Esophagus squamous epithelium (tissue), 5 donors: Measurements from ENCODE around the gene ZNF142. TPM values are rescaled to one million over a fixed set of nuclear protein-coding genes. Genes with fewer than 3 reads are reported as not detected.
A peak's percentile ranks its signal among the peaks of the same experiment; 100 is the strongest.

Source experiments
- DNase-seq: peaks from one replicate; lab custom pipeline; 2025; lab: John Stamatoyannopoulos, UW
- H3K27ac ChIP-seq, 4 donors: fragments of 200-600 bp; sonication (generic); one replicate each; pipeline ENCODE4 v1.5.1; 2016 to 2019; ENCODE audit warnings: mild to moderate bottlenecking in 1 of 4
- H3K27me3 ChIP-seq, 4 donors: fragments of 200-600 bp; sonication (generic); 1 replicate in 3 of 4; 2 replicates in 1 of 4; pipeline versions ENCODE4 v1.5.1 to v1.6.0; 2017 to 2021; ENCODE audit warnings: antibody characterized with exemption in 1 of 4
- H3K36me3 ChIP-seq, 3 donors: fragments of 200-600 bp; sonication (generic); one replicate each; pipeline ENCODE4 v1.5.1; 2016 to 2019
- H3K4me1 ChIP-seq, 3 donors: fragments of 200-600 bp; sonication (generic); one replicate each; pipeline ENCODE4 v1.5.1; 2017 to 2019
- H3K4me3 ChIP-seq, 4 donors: fragments of 200-600 bp; sonication (generic); 1 replicate in 3 of 4; 2 replicates in 1 of 4; pipeline ENCODE4 v1.5.1; 2016 to 2019; ENCODE audit warnings: mild to moderate bottlenecking in 2 of 4, moderate library complexity in 1 of 4
- H3K9me3 ChIP-seq, 3 donors: fragments of 200-600 bp; sonication (generic); one replicate each; pipeline ENCODE4 v1.5.1; 2016 to 2019
- POLR2A ChIP-seq, 4 donors: fragments of 450-650 bp; IDR thresholded peaks; one replicate each; pipeline ENCODE4 v1.6.1; 2017; ENCODE audit warnings: antibody characterized with exemption in 4 of 4, mild to moderate bottlenecking in 4 of 4, moderate library complexity in 3 of 4
- WGBS, 2 donors: methylation state at CpG; one replicate each; pipeline ENCODE4 v1.1.5; 2018; 5-methylcytosine and 5-hydroxymethylcytosine counted together
- intact Hi-C: fragments of 100-400 bp; cut with DNase I; formaldehyde crosslinking; loops from one replicate; pipeline ENCODE4 v1.15.0; 2022
- small RNA-seq, 4 donors: library from RNA; depleted of rRNA; stranded (forward); fragments of <200 nt; gene quantifications; one replicate each; pipeline ENCODE3, GENCODE V24; 2016
- total RNA-seq, 4 donors: library from RNA; depleted of rRNA; stranded (reverse); fragments of >200 nt; gene quantifications; one replicate each; pipeline ENCODE4 v1.1.0, GENCODE V29; 2016
- TF ChIP-seq, protein P1 (sequence below), 6 experiments: fragments of 450-650 bp in 4 of 6; fragments of 200-600 bp in 2 of 6; sonication (generic) in 2 of 6; IDR thresholded peaks; one replicate each; pipeline ENCODE4 v1.5.1; 2016 to 2019; ENCODE audit warnings: antibody characterized with exemption in 6 of 6, mild to moderate bottlenecking in 4 of 6, moderate library complexity in 4 of 6
- donor health status: DM: yes; HTN: yes; CAD: no.

The ZNF142 gene
- total RNA-seq, 4 donors from 2014 or later, result 10.8 to 23.1 (median 20.0) TPM

DNA sequence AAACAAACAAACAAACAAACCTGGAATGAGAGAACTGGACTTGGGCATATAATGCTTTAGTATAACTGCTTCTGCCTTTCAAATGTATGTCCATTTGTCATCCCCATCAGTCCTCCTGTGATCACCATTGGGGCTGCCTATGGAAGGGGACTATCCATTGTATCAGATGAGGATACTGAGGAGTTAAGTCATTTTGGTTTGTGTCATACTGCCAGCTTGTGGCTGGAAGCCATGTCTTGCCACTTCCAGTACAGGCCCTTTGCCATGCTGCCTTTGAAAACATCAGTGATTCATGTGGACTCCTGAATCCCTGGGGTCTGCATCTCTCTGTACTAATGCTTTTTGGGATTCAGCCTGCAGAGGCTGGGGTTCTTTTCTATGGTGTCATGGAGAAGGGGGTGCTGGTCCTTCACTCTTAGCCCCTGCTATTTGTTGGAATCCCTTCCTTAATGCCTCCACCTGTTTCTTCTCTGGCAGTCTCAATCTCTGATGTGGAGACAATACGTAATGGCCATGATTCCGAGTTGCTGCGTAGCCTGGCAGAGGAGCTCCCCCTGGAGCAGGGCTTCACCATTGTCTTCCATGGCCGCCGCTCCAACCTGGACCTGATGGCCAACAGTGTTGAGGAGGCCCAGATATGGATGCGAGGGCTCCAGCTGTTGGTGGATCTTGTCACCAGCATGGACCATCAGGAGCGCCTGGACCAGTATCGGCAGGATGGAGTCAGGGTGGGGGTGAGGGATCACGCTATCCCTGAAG is 41.1 kb downstream of the ZNF142 start:
- Histone ChIP-seq H3K27me3 (no peaks in the 10 kb centered on the region), H3K4me3 (no peak overlapping the region), H3K4me1 (no peaks in the 10 kb centered on the region), H3K27ac (no peak overlapping the region), H3K36me3 (peaks cover 0 to 8% (median 0%) of the 10 kb centered on the region in 3 donors), H3K9me3 (no peaks in the 10 kb centered on the region)
- no peak for DNase-seq
- intact Hi-C loops, result no loop called here
- TF ChIP-seq POLR2A (IDR thresholded peaks at IDR 0.05), result no peak
- TF ChIP-seq, protein P1, sequence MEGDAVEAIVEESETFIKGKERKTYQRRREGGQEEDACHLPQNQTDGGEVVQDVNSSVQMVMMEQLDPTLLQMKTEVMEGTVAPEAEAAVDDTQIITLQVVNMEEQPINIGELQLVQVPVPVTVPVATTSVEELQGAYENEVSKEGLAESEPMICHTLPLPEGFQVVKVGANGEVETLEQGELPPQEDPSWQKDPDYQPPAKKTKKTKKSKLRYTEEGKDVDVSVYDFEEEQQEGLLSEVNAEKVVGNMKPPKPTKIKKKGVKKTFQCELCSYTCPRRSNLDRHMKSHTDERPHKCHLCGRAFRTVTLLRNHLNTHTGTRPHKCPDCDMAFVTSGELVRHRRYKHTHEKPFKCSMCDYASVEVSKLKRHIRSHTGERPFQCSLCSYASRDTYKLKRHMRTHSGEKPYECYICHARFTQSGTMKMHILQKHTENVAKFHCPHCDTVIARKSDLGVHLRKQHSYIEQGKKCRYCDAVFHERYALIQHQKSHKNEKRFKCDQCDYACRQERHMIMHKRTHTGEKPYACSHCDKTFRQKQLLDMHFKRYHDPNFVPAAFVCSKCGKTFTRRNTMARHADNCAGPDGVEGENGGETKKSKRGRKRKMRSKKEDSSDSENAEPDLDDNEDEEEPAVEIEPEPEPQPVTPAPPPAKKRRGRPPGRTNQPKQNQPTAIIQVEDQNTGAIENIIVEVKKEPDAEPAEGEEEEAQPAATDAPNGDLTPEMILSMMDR (IDR thresholded peaks at IDR 0.05), result no peak
- WGBS, 2 donors, result 93 to 94% methylated on average over 4 to 7 of the region's 9 CpGs

DNA sequence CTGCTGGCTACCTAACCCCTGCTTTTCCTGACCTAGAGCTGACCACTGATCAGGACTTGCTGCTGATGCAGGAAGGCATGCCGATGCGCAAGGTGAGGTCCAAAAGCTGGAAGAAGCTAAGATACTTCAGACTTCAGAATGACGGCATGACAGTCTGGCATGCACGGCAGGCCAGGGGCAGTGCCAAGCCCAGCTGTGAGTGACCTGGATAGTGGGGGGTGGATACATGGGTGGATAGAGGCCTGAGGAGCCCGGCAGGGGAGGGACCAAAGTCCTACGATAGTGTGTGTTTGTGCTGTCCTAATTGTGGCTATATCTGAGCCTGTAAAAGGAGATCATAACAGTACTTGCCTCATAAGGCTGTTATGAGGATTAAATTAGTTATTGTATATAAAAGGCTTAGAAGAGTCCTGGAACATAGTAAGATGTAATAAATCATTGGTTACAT is 43.5 kb downstream of the ZNF142 start:
- WGBS, 2 donors, result 47 to 65% methylated on average over 2 to 4 of the region's 6 CpGs
- Histone ChIP-seq H3K27ac (peak overlapping the region in 3 of 4 donors; percentile 65 to 81 (median 76)), H3K4me1 (peaks cover 0 to 5% (median 0%) of the 10 kb centered on the region in 3 donors), H3K9me3 (no peaks in the 10 kb centered on the region), H3K27me3 (no peaks in the 10 kb centered on the region), H3K36me3 (peaks cover 0 to 8% (median 0%) of the 10 kb centered on the region in 3 donors), H3K4me3 (no peak overlapping the region)
- TF ChIP-seq, protein P1 (IDR thresholded peaks at IDR 0.05), result no peak
- TF ChIP-seq POLR2A (IDR thresholded peaks at IDR 0.05), result no peak
- intact Hi-C loops, result no loop called here
- DNase-seq, result no peak

DNA sequence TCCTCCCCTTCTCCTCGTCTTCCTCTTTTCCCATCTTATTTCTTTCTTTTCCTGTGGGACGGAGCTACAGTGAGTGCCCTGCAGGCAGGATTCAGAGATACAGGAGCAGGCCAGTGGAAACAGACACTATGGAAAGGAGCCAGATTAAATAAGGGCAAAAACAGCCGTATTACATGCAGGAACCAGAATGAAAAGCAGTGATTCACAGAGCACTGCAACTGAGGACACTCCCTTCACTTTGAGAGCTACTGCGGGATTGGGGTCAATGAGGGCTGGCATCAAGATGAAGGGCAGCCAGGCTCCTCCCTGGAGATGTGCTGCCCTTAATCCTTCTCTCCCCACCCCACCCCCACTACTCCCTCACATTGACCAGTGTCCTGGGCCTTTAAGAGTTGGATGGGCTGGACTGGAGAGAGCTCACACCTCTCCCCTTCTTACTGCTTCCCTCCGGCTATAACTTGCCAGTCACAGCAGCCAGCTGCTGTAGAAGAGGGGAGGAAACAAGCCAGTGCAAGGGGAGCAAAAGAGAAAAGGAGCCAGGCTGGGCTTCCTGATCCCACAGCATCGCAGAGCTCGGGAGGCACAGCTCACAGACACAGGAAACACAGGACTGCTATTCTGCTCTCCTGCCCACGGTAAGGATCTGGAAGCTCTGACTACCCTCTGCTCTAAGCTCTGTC is 51.8 kb downstream of the ZNF142 start, which contains the start of gene PLCD4:
TSS of gene PLCD4 (plus strand) at position 464 of the 680 bp plus-strand sequence. CDS start 7,841 bp downstream, outside the sequence.
- 11 to 12% methylated on average over 4 to 7 of the region's 8 CpGs for WGBS, 2 donors
- DNase-seq, result no peak
- intact Hi-C loops, result no loop called here

DNA sequence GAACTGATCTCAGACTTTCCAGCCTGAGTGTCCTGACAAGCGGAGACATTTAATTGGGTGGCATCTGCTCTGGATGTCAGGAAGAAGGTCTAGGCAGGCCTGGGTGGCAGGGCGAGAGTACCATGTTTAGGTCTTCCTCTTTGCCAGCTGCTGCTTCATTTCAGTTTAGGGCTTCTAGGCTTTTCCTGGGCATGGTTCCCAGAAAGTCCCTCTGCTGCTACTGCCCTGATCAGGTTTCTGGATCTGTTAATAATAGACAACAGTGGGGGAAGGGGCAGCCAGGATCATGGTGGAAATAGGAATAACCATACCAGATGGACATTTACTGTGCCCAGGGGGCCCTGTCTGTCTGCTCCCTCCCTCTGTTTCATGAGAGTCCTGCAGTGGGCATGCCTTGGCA is 54.0 kb downstream of the ZNF142 start:
- Histone ChIP-seq H3K4me1 (peaks cover 8 to 29% (median 11%) of the 10 kb centered on the region in 3 donors), H3K4me3 (no peak overlapping the region), H3K27me3 (no peaks in the 10 kb centered on the region), H3K27ac (no peak overlapping the region), H3K36me3 (no peaks in the 10 kb centered on the region), H3K9me3 (no peaks in the 10 kb centered on the region)
- intact Hi-C loops, result no loop called here
- TF ChIP-seq POLR2A (IDR thresholded peaks at IDR 0.05), result no peak
- TF ChIP-seq, protein P1 (IDR thresholded peaks at IDR 0.05), result no peak
- DNase-seq, result no peak
- 83 to 100% methylated on average over 1 to 2 of the region's 2 CpGs for WGBS, 2 donors

More for the DNA sequence above, 51.8 kb downstream of the ZNF142 start, which contains the start of gene PLCD4:
- Histone ChIP-seq H3K9me3 (no peaks in the 10 kb centered on the region), H3K27ac (peak within 1 kb of the TSS; percentile 60 to 85 (median 82)), H3K4me1 (peaks cover 8 to 34% (median 11%) of the 10 kb centered on the region in 3 donors), H3K27me3 (no peaks in the 10 kb centered on the region), H3K36me3 (no peaks in the 10 kb centered on the region), H3K4me3 (peak within 1 kb of the TSS; percentile 7 to 59 (median 32))
- TF ChIP-seq, protein P1 (IDR thresholded peaks at IDR 0.05), result peak in 2 of 6 experiments; percentile 15 to 25
- TF ChIP-seq POLR2A (IDR thresholded peaks at IDR 0.05), result peak in 2 of 4 donors; percentile 11 to 55

Small RNAs within 50 kb of the gene (small RNA-seq; reads per million reads assigned to genes)
- 0 reads per million in 4 donors for gene RNU6-136P

Other genes starting within 250 kb of the ZNF142 start
- not detected for gene VIL1, start 240.5 kb downstream of the ZNF142 start, total RNA-seq
- gene USP37, start 91.3 kb downstream of the ZNF142 start, total RNA-seq, result 10 to 100 TPM in 1 of 4 donors, 1 to 10 TPM in 3; 6.0 to 10.9 (median 7.8) TPM
- 10 to 100 TPM; 30.4 to 58.3 (median 40.0) TPM for gene CNOT9, start 90.8 kb downstream of the ZNF142 start, total RNA-seq
- 1 to 10 TPM; 2.7 to 7.1 (median 4.0) TPM for gene PLCD4, start 51.7 kb downstream of the ZNF142 start, total RNA-seq
- gene BCS1L, start 60 bp upstream of the ZNF142 start, total RNA-seq, result 10 to 100 TPM; 29.9 to 34.0 (median 30.6) TPM
- 10 to 100 TPM in 3 of 4 donors, 1 to 10 TPM in 1; 9.6 to 17.4 (median 15.7) TPM for gene RNF25, start 12.4 kb upstream of the ZNF142 start, total RNA-seq
- gene STK36, start 12.5 kb upstream of the ZNF142 start, total RNA-seq, result 10 to 100 TPM in 2 of 4 donors, 1 to 10 TPM in 2; 5.8 to 27.8 (median 10.4) TPM
- gene TTLL4, start 51.2 kb upstream of the ZNF142 start, total RNA-seq, result 10 to 100 TPM; 12.8 to 17.5 (median 15.6) TPM
- 10 to 100 TPM in 1 of 4 donors, 1 to 10 TPM in 3; 1.7 to 11.2 (median 6.4) TPM for gene CYP27A1, start 122.5 kb upstream of the ZNF142 start, total RNA-seq
- gene PRKAG3, start 172.2 kb upstream of the ZNF142 start, total RNA-seq, result not detected
- gene WNT6, start 200.2 kb upstream of the ZNF142 start, total RNA-seq, result under 1 TPM in 2 of 4 donors, not detected in 2; 0.73 to 0.76 TPM
- gene WNT10A, start 221.2 kb upstream of the ZNF142 start, total RNA-seq, result 10 to 100 TPM in 2 of 4 donors, 1 to 10 TPM in 2; 8.0 to 19.1 (median 11.9) TPM